ENCODE data around the gene PPFIA2.

DNA sequence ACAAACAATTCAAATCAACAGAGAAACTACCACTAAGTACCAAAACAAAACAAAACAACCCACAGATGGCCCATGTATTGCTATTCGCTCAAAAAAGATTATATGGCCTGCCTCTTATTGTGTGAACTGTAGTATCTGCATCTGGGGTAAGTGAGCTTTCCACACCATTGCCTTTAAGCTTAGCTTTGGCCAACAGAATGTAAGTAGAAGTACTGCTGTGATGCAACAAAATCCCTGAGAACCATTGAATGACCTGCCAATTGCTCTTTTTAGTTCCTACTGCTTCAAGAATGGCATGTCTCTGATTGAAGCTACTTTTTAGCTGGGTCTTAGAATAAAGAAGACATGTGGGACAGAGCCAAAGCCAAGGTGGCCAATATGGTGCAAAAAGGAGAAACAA is 32.5 kb downstream of the PPFIA2 start:
- TF ChIP-seq CTCF (IDR thresholded peaks at IDR 0.05) (no peak), GTF2I (CRISPR knock-in tag; conservative IDR thresholded peaks at IDR 0.05) (no peak), CREM (CRISPR knock-in tag; IDR thresholded peaks at IDR 0.05) (no peak), RELA (CRISPR knock-in tag; IDR thresholded peaks at IDR 0.05; ENCODE audit: borderline replicate concordance) (no peak), GRHL2 (CRISPR knock-in tag; IDR thresholded peaks at IDR 0.05; ENCODE audit: insufficient replicate concordance, severe bottlenecking) (no peak), ATF1 (CRISPR knock-in tag; IDR thresholded peaks at IDR 0.05) (no peak)
- TF ChIP-seq, protein P1, sequence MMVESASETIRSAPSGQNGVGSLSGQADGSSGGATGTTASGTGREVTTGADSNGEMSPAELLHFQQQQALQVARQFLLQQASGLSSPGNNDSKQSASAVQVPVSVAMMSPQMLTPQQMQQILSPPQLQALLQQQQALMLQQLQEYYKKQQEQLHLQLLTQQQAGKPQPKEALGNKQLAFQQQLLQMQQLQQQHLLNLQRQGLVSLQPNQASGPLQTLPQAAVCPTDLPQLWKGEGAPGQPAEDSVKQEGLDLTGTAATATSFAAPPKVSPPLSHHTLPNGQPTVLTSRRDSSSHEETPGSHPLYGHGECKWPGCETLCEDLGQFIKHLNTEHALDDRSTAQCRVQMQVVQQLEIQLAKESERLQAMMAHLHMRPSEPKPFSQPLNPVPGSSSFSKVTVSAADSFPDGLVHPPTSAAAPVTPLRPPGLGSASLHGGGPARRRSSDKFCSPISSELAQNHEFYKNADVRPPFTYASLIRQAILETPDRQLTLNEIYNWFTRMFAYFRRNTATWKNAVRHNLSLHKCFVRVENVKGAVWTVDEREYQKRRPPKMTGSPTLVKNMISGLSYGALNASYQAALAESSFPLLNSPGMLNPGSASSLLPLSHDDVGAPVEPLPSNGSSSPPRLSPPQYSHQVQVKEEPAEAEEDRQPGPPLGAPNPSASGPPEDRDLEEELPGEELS (CRISPR knock-in tag; IDR thresholded peaks at IDR 0.05), result no peak

All from WTC11 (cell line).